Left ventricle myocardium inferior (tissue), 1 donor: ENCODE measurements around the gene NECTIN1. TPM values are rescaled to one million over a fixed set of nuclear protein-coding genes. Genes with fewer than 3 reads are reported as not detected.

Experiments used
- DNase-seq: peaks from one replicate; pipeline ENCODE4 v3.0.0-alpha.2; 2020
- H3K27ac ChIP-seq: fragments of 200-600 bp; replicated peaks from 2 replicates; pipeline ENCODE4 v1.8.0; 2021
- H3K27me3 ChIP-seq: fragments of 200-600 bp; 2 replicates; pipeline ENCODE4 v1.8.0; 2021; ENCODE audit warnings: low read depth
- H3K36me3 ChIP-seq: fragments of 200-600 bp; 2 replicates; pipeline ENCODE4 v1.8.0; 2021
- H3K4me1 ChIP-seq: fragments of 200-600 bp; 2 replicates; pipeline ENCODE4 v1.8.0; 2021
- H3K4me3 ChIP-seq: fragments of 200-600 bp; 2 replicates; pipeline ENCODE4 v1.8.0; 2021; ENCODE audit warnings: mild to moderate bottlenecking, moderate library complexity
- H3K9me3 ChIP-seq: fragments of 200-600 bp; replicated peaks from 2 replicates; pipeline ENCODE4 v1.8.0; 2021
- intact Hi-C: fragments of 100-400 bp; cut with micrococcal nuclease; formaldehyde crosslinking; loops from one replicate; pipeline ENCODE4 v1.11.0; 2022
- total RNA-seq: library from RNA; stranded (reverse); fragmentation: NEBNext Ultra II Directional; extraction: Animal tissue kit (Norgen Biotek cat#: 25700); gene quantifications from one replicate; pipeline ENCODE4 v1.2.1, GENCODE V29; 2021
- TF ChIP-seq, protein P1 (sequence below): fragments of 200-600 bp; IDR thresholded peaks from 2 replicates; pipeline ENCODE4 v1.8.0; 2021; ENCODE audit warnings: antibody characterized with exemption, mild to moderate bottlenecking, borderline replicate concordance
- donor health status: DM: no; HTN: yes; CAD: no; lungs with severe emphysema.

The NECTIN1 gene
- total RNA-seq, 1 donor from 2014 or later: 22.9 TPM

DNA sequence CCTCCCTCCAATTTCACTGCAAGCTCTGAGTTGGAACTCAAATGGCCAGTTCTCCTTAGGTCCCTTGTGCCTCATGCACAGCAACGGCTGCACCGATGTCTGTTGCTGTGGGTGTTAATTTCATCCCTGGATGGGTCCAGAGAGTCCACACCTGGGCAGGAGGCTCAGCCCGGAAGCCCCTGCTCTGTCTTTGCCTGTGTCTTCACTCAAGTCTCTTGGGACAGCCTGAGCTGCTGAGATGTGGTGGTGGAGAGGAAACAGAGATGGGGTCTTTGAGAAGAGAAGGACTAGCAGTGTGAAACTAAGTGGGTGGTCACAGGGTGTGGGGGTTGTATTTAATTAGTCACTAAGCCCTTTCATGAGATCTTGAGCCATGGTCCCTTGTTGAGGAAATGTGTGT is 109.3 kb downstream of the NECTIN1 start:
- Histone ChIP-seq H3K36me3 (no peaks in the 10 kb centered on the region), H3K27ac (no peak overlapping the region), H3K9me3 (no peaks in the 10 kb centered on the region), H3K27me3 (peaks cover 86% of the 10 kb centered on the region), H3K4me3 (no peak overlapping the region), H3K4me1 (no peaks in the 10 kb centered on the region)
- intact Hi-C loops: no loop called here
- no peak for DNase-seq
- TF ChIP-seq, protein P1, sequence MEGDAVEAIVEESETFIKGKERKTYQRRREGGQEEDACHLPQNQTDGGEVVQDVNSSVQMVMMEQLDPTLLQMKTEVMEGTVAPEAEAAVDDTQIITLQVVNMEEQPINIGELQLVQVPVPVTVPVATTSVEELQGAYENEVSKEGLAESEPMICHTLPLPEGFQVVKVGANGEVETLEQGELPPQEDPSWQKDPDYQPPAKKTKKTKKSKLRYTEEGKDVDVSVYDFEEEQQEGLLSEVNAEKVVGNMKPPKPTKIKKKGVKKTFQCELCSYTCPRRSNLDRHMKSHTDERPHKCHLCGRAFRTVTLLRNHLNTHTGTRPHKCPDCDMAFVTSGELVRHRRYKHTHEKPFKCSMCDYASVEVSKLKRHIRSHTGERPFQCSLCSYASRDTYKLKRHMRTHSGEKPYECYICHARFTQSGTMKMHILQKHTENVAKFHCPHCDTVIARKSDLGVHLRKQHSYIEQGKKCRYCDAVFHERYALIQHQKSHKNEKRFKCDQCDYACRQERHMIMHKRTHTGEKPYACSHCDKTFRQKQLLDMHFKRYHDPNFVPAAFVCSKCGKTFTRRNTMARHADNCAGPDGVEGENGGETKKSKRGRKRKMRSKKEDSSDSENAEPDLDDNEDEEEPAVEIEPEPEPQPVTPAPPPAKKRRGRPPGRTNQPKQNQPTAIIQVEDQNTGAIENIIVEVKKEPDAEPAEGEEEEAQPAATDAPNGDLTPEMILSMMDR: no peak

DNA sequence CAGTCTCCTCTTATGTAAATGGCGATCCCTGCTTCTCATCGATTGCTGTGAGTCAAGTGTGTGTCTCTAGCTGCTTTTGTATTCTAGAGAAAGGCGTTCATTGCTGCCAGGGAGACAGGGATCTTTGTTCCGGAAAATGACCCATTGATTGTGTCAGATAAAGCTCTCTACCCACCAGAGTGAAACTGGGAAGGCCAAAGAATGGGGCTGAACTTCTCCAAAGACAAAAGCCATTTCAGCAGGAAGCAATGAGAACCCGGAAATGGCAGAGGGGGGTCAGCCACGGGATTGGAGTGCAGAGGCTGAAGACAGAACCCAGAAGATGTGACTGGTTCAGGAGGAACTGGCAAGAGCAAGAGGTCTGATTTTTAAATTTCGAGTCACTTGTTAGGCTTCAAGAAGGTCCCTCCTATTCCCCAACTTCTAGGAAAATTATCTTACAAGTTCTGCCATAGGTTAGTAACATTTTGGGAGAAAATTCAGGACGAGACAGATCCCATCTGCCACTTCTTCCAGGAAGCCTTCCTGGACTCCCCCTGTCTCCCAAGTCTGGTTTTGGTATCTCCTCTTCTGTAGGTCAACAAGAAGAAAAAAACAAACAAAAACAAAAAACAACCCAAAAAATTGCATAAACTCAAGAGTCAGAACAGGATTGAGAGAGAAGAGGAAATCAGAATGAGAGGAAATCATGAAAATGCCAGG is 110.6 kb downstream of the NECTIN1 start:
- TF ChIP-seq, protein P1: no peak
- Histone ChIP-seq H3K27ac (no peak overlapping the region), H3K4me3 (no peak overlapping the region), H3K9me3 (no peaks in the 10 kb centered on the region), H3K36me3 (no peaks in the 10 kb centered on the region), H3K4me1 (no peaks in the 10 kb centered on the region), H3K27me3 (peaks cover 73% of the 10 kb centered on the region)
- peak; percentile 36 for DNase-seq
- intact Hi-C loops: no loop called here

DNA sequence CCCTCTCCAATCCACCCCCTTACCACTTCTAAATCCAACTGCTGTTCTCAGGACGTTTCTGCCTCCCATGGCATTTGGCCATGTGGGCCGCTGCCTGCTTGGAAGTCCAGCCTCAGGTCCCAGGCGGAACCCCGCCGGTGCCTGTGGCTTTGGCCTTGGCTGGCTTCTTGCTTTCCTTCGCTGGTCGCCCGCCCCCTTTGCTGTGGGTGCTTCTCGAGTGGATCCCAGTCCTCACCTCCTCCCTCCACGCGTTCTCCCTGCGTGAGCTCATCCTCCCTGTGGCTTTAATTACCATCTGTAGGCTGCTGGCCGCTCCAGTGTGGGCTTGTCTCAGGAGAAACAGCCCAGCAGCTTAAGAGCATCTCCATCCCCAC is 111.7 kb downstream of the NECTIN1 start:
- no peak overlapping the region for H3K4me3 ChIP-seq
- H3K36me3 ChIP-seq: no peaks in the 10 kb centered on the region
- no peaks in the 10 kb centered on the region for H3K9me3 ChIP-seq
- DNase-seq: no peak
- intact Hi-C loops: no loop called here
- H3K27ac ChIP-seq: no peak overlapping the region
- TF ChIP-seq, protein P1: no peak
- H3K27me3 ChIP-seq: peaks cover 73% of the 10 kb centered on the region
- H3K4me1 ChIP-seq: no peaks in the 10 kb centered on the region

DNA sequence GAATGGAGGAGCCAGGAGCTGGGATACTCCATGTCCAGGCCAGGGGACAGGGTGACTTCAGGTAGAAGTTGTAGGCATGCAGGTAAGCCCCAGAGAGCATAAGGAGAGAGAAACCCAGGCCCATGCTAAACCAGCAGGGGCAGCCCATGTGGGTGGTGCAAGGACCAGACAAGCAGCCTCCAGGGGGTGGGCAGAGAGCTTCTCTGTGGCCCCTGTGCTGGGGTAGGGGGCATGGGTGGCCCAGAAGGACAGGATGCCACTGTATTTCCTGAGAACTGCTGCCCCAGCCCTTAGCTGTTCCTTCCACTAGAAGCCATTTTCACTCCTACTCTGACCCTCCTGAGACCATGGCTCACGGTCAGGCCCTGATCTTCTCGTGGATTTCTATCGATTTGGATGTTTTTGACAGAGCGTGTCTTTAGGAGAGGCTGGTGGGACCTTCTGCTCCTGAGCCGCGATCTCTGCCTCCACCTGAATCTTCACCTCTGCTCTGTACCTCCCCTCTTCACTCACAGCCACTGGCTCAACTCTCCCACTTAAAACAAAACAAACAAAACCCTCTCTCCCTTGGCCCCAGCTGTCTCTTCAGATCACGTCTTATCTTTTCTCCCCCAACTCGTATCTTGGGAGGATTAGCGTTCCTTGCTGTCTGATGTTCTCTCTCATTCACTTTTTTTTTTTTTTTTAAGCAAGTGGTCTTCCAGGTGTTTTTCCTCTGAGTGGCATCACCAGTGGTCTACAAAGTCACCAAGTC is 112.2 kb downstream of the NECTIN1 start:
- H3K4me3 ChIP-seq: no peak overlapping the region
- no peaks in the 10 kb centered on the region for H3K4me1 ChIP-seq
- TF ChIP-seq, protein P1: no peak
- intact Hi-C loops: no loop called here
- peaks cover 73% of the 10 kb centered on the region for H3K27me3 ChIP-seq
- H3K36me3 ChIP-seq: no peaks in the 10 kb centered on the region
- no peak for DNase-seq
- H3K27ac ChIP-seq: no peak overlapping the region
- H3K9me3 ChIP-seq: no peaks in the 10 kb centered on the region

DNA sequence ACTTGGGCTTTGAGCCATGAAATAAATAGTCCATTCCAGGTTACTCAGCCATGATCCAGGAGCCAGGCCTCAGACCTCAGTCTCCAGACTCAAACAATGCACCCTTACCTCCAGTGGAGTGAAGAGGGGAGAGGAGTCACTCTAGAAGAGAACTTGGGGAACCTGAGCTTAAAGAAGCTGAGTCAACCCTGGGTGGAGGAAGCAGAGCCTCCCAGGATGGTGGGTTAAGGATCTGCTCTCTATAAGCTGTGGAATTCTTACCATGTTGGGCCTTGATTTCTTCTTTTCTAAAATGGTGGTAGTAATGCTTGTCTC is 113.2 kb downstream of the NECTIN1 start:
- H3K27ac ChIP-seq: no peak overlapping the region
- H3K4me3 ChIP-seq: no peak overlapping the region
- intact Hi-C loops: no loop called here
- TF ChIP-seq, protein P1: no peak
- DNase-seq: no peak
- H3K36me3 ChIP-seq: no peaks in the 10 kb centered on the region
- H3K9me3 ChIP-seq: no peaks in the 10 kb centered on the region
- H3K27me3 ChIP-seq: peaks cover 74% of the 10 kb centered on the region
- no peaks in the 10 kb centered on the region for H3K4me1 ChIP-seq
